ENCODE measurements around the gene TAC3.
"Not testable (repeated sequence)": the region's sequence is repeated elsewhere in the genome, so short reads cannot be mapped to it uniquely, and the experiment has no call there.

DNA sequence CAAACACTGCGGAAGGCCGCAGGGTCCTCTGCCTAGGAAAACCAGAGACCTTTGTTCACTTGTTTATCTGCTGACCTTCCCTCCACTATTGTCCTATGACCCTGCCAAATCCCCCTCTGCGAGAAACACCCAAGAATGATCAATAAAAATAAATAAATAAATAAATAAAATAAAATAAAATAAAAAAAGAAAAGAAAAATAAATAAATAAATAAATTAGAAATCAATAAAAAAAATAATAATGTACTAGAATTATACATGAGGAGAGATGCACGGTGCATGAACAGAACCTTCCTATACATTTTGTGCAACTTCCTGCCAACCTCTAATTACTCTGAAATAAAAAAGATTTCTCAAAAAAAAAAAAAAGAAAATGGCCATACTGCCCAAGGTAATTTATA is 51.2 kb downstream of the TAC3 start:
- not testable (repeated sequence) for TF ChIP-seq EZH2 (IDR thresholded peaks at IDR 0.05; ENCODE audit: insufficient read depth, low read length); CTCF (IDR thresholded peaks at IDR 0.05; ENCODE audit: insufficient read depth, low read depth, low read length)
